A172 (cell line): ENCODE data around the gene NOXO1. TPM values are rescaled to one million over a fixed set of nuclear protein-coding genes. Genes with fewer than 3 reads are reported as not detected.
A peak's percentile ranks its signal among the peaks of the same experiment; 100 is the strongest.

Experiments
- DNase-seq: peaks from one replicate; pipeline ENCODE4 v3.0.0-alpha.2; 2015; ENCODE audit warnings: low spot score
- total RNA-seq: library from RNA; depleted of rRNA; stranded (reverse); fragments of >200 nt; shearing (Covaris generic); gene quantifications from 2 replicates; pipeline ENCODE4 v1.2.3, GENCODE V29; 2014

The NOXO1 gene
- total RNA-seq, 1 experiment from 2014 or later = not detected

- no peak for DNase-seq
These were observed 1.8 kb downstream of the NOXO1 start for GRCh38 chr16:1979271-1980029.

GRCh38 chr16:1978476-1979120 lies 2.7 kb downstream of the NOXO1 start:
- DNase-seq = no peak

- no peak for DNase-seq
These were observed 3.4 kb downstream of the NOXO1 start for GRCh38 chr16:1977875-1978268.

GRCh38 chr16:1976951-1977874 lies 4.1 kb downstream of the NOXO1 start:
- DNase-seq = no peak

- DNase-seq = no peak
These were observed 5.1 kb downstream of the NOXO1 start for GRCh38 chr16:1976216-1976520.

GRCh38 chr16:1975432-1976215 lies 5.6 kb downstream of the NOXO1 start:
- DNase-seq = no peak

- DNase-seq = no peak
These were observed 6.9 kb downstream of the NOXO1 start for GRCh38 chr16:1974157-1975070.

- DNase-seq = no peak
These were observed 7.7 kb downstream of the NOXO1 start for GRCh38 chr16:1973461-1974156.

- no peak for DNase-seq
These were observed 8.8 kb downstream of the NOXO1 start for GRCh38 chr16:1972490-1972877.

GRCh38 chr16:1971796-1972489 lies 9.3 kb downstream of the NOXO1 start, which contains the start of gene TBL3:
Gene TBL3, plus strand, starts transcription at chr16:1972053. Its CDS starts 112 bp downstream, at chr16:1972165.
- peak; percentile 91 for DNase-seq

- DNase-seq = no peak
These were observed 12.9 kb downstream of the NOXO1 start for GRCh38 chr16:1968146-1968953.

GRCh38 chr16:1966460-1966859 lies 14.8 kb downstream of the NOXO1 start, which contains the start of gene RNF151:
Gene RNF151, plus strand, starts transcription at chr16:1966856. Its CDS starts 26 bp downstream, at chr16:1966882.
- DNase-seq = no peak

- no peak for DNase-seq
These were observed 15.8 kb downstream of the NOXO1 start for GRCh38 chr16:1965396-1966001.

- DNase-seq = peak; percentile 99
These were observed 16.5 kb downstream of the NOXO1 start, which contains the start of gene RPS2 for GRCh38 chr16:1964506-1965395. Gene RPS2, minus strand, starts transcription at chr16:1964826. Its CDS starts 201 bp downstream, at chr16:1964625.

GRCh38 chr16:1963806-1964505 lies 17.3 kb downstream of the NOXO1 start:
- no peak for DNase-seq
